Suprapubic skin (tissue), 4 donors: ENCODE measurements around the gene MTG1. TPM values are rescaled to one million over a fixed set of nuclear protein-coding genes. Genes with fewer than 3 reads are reported as not detected.
A peak's percentile ranks its signal among the peaks of the same experiment; 100 is the strongest.

Experiments used
- DNase-seq, 2 donors: peaks; one replicate each; pipeline ENCODE4 v3.0.0-alpha.2; 2019; ENCODE audit warnings: low spot score in 2 of 2
- H3K27ac ChIP-seq: fragments of 200-600 bp; sonication (generic); one replicate; pipeline ENCODE4 v1.5.1; 2019
- H3K27me3 ChIP-seq: fragments of 200-600 bp; sonication (generic); one replicate; pipeline ENCODE4 v1.5.1; 2019
- H3K36me3 ChIP-seq: fragments of 200-600 bp; sonication (generic); one replicate; pipeline ENCODE4 v1.5.1; 2019
- H3K4me1 ChIP-seq: fragments of 200-600 bp; sonication (generic); one replicate; pipeline ENCODE4 v1.5.1; 2019
- H3K4me3 ChIP-seq: fragments of 200-600 bp; sonication (generic); one replicate; pipeline ENCODE4 v1.5.1; 2019; ENCODE audit warnings: mild to moderate bottlenecking
- H3K9me3 ChIP-seq: fragments of 200-600 bp; sonication (generic); one replicate; pipeline ENCODE4 v1.5.1; 2019
- CTCF ChIP-seq, 2 donors: fragments of 200-600 bp in 1 of 2; fragments of 450-650 bp in 1 of 2; sonication (generic) in 1 of 2; IDR thresholded peaks; one replicate each; pipeline ENCODE4 v1.5.1; 2016 to 2019; ENCODE audit warnings: antibody characterized with exemption in 2 of 2, mild to moderate bottlenecking in 1 of 2, moderate library complexity in 1 of 2
- EP300 ChIP-seq: sonication (generic); formaldehyde crosslinking; IDR thresholded peaks from one replicate; pipeline ENCODE4 v1.6.1; 2017; ENCODE audit warnings: antibody characterized with exemption
- POLR2A ChIP-seq, 2 donors: fragments of 450-650 bp; IDR thresholded peaks; one replicate each; pipeline ENCODE4 v1.6.1; 2017; ENCODE audit warnings: antibody characterized with exemption in 2 of 2, mild to moderate bottlenecking in 2 of 2, moderate library complexity in 2 of 2
- POLR2AphosphoS5 ChIP-seq, 3 donors: sonication (generic); formaldehyde crosslinking; IDR thresholded peaks; one replicate each; pipeline ENCODE4 v1.6.1; 2017; ENCODE audit warnings: antibody characterized with exemption in 3 of 3
- WGBS: methylation state at CpG from one replicate; pipeline ENCODE4 v1.1.5; 2018; 5-methylcytosine and 5-hydroxymethylcytosine counted together
- total RNA-seq, 4 donors: library from RNA; depleted of rRNA; stranded (reverse); fragments of >200 nt; gene quantifications; one replicate each; pipeline ENCODE4 v1.1.0, GENCODE V29; 2016

MTG1 gene
- total RNA-seq, 4 donors from 2014 or later = 20.5 to 79.7 (median 36.0) TPM

DNA sequence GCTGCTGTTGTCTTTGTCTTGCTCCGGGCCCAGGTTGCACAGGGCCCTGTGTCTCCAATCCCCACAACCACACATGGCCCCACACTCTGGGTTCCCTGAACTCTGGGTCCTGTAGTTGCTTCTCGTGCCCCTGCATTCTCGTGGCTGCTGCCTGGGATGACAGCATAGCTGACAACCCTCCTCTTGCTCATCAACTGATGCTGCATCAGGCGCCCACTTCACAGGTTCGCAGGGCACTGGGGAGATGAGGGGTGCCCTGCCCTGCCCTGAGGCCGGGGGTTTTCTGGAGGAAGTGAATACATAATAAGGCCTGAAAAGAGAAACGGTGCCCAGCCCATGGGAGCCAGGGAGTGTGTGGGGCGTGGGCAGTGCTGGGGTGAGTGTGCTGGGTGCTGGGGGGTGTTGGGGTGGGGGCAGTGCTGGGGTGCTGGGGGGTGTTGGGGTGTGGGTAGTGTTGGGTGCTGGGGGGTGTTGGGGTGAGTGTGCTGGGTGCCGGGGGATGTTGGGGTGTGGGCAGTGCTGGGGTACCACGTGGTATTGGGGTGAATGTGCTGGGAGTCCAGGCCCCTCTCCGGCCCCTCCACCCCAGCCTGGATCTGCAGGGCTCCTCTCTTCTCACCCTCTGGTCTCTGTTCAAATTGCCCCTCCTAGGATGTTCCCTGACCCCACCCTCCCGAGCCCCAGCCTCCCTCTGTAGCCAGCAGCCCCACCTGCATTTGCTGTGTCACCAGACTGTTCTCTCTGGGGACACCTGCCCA, 2.0 kb upstream of the MTG1 start:
- Histone ChIP-seq H3K4me1 (peaks cover 18% of the 10 kb centered on the region), H3K4me3 (no peak overlapping the region), H3K27ac (no peak overlapping the region), H3K36me3 (peaks cover 15% of the 10 kb centered on the region), H3K27me3 (no peaks in the 10 kb centered on the region), H3K9me3 (no peaks in the 10 kb centered on the region)
- peak in 1 of 2 donors; percentile 53 for DNase-seq
- no peak for TF ChIP-seq EP300
- no peak for TF ChIP-seq POLR2A (IDR thresholded peaks at IDR 0.05)
- no peak for TF ChIP-seq CTCF (IDR thresholded peaks at IDR 0.05)
- TF ChIP-seq POLR2AphosphoS5 (IDR thresholded peaks at IDR 0.05) = no peak
- WGBS = 73% methylated on average over 12 of the region's 12 CpGs

DNA sequence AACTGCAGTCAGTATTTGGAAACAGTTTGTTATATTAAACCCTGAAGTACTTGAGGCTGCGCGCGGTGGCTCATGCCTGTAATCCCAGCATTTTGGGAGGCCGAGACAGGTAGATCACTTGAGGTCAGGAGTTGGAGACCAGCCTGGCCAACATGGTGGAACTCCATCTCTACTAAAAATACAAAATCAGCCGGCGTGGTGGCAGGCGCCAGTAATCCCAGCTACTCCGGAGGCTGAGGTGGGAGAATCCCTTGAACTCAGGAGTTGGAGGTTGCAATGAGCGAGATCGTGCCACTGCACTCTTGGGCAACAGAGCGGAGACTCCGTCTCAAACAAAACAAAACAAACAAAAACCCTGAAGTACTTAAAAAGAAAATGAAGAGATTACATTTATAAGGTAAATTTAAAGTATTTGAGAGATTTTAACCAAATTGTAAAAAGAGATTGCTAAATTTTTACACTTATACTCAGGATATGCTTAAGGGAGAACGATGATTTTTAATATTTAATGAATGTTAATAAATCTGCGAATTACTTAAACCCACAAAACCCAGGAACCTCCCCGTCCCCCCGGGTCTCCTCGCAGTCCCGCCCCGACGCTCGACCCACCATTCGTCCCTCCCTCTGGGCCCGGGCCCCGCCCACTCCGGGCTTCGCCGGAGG, 425 bp upstream of the MTG1 start:
- Histone ChIP-seq H3K4me3 (peak overlapping the region; percentile 90), H3K27me3 (no peaks in the 10 kb centered on the region), H3K27ac (no peak overlapping the region), H3K36me3 (peaks cover 23% of the 10 kb centered on the region), H3K4me1 (peaks cover 18% of the 10 kb centered on the region), H3K9me3 (no peaks in the 10 kb centered on the region)
- WGBS = 38% methylated on average over 27 of the region's 27 CpGs
- TF ChIP-seq POLR2AphosphoS5 (IDR thresholded peaks at IDR 0.05) (no peak), CTCF (IDR thresholded peaks at IDR 0.05) (no peak), EP300 (no peak), POLR2A (IDR thresholded peaks at IDR 0.05) (no peak)
- DNase-seq = peak in 1 of 2 donors; percentile 42

GRCh38 chr10:133394801-133395221, 854 bp downstream of the MTG1 start:
- H3K9me3 ChIP-seq = no peaks in the 10 kb centered on the region
- H3K27me3 ChIP-seq = no peaks in the 10 kb centered on the region
- peaks cover 32% of the 10 kb centered on the region for H3K36me3 ChIP-seq
- peak in 1 of 2 donors; percentile 53 for DNase-seq
- TF ChIP-seq POLR2AphosphoS5 (IDR thresholded peaks at IDR 0.05) (no peak), POLR2A (IDR thresholded peaks at IDR 0.05) (no peak), CTCF (IDR thresholded peaks at IDR 0.05) (no peak), EP300 (no peak)
- peak overlapping the region; percentile 90 for H3K4me3 ChIP-seq
- peak overlapping the region; percentile 73 for H3K27ac ChIP-seq
- 31% methylated on average over 19 of the region's 21 CpGs for WGBS
- peaks cover 18% of the 10 kb centered on the region for H3K4me1 ChIP-seq

DNA sequence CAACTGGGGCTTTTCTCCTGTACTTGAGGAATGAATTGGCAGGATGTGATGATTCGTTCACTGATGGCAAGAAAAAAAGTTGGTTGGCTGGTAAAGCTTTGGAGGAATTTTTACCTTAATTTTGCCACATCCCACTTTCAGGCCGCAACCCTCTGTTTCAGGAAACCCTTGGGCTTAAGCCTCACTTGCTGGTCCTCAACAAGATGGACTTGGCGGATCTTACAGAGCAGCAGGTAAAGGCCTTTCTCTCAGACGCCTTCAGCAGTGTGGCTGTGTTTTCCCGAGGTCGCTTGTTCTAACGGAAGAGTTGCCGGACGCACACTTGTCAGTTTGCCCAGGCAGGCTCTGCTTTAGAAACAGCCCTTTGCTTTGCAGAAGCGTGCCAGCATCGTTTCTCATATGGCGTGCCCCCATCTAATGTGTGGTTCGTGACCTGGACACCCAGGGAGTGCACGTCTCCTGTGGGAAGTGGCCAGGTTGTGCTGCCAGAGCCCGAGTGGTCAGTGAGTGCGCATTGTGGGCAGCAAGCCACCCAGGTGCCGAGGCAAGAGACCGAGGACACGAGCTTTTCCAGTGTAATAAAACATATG, 2.2 kb downstream of the MTG1 start:
- no peaks in the 10 kb centered on the region for H3K27me3 ChIP-seq
- peak in 1 of 2 donors; percentile 53 for DNase-seq
- H3K9me3 ChIP-seq = no peaks in the 10 kb centered on the region
- no peak overlapping the region for H3K4me3 ChIP-seq
- H3K4me1 ChIP-seq = peaks cover 18% of the 10 kb centered on the region
- H3K36me3 ChIP-seq = peaks cover 45% of the 10 kb centered on the region
- TF ChIP-seq POLR2A (IDR thresholded peaks at IDR 0.05) = no peak
- TF ChIP-seq CTCF (IDR thresholded peaks at IDR 0.05) = no peak
- TF ChIP-seq POLR2AphosphoS5 (IDR thresholded peaks at IDR 0.05) = no peak
- no peak for TF ChIP-seq EP300
- H3K27ac ChIP-seq = no peak overlapping the region
- WGBS = 93% methylated on average over 19 of the region's 19 CpGs

GRCh38 chr10:133397938-133398337, 4.0 kb downstream of the MTG1 start:
- Histone ChIP-seq H3K27ac (no peak overlapping the region), H3K4me3 (no peak overlapping the region), H3K9me3 (no peaks in the 10 kb centered on the region), H3K27me3 (no peaks in the 10 kb centered on the region), H3K4me1 (peaks cover 18% of the 10 kb centered on the region), H3K36me3 (peaks cover 61% of the 10 kb centered on the region)
- no peak for TF ChIP-seq POLR2AphosphoS5 (IDR thresholded peaks at IDR 0.05)
- TF ChIP-seq CTCF (IDR thresholded peaks at IDR 0.05) = no peak
- TF ChIP-seq POLR2A (IDR thresholded peaks at IDR 0.05) = no peak
- no peak for TF ChIP-seq EP300
- WGBS = 98% methylated on average over 7 of the region's 7 CpGs
- DNase-seq = no peak
